Glomerular visceral epithelial cell (primary cell): ENCODE measurements around the gene PRSS57.
A peak's percentile ranks its signal among the peaks of the same experiment; 100 is the strongest.
"Not testable (repeated sequence)": the region's sequence is repeated elsewhere in the genome, so short reads cannot be mapped to it uniquely, and the experiment has no call there.

Experiments
- DNase-seq: peaks from one replicate; pipeline ENCODE4 v3.0.0-alpha.2; 2016; ENCODE audit errors: extremely low spot score

Gene PRSS57

GRCh38 chr19:723247-723646, 28.0 kb upstream of the PRSS57 start:
- no peak for DNase-seq

- no peak for DNase-seq
These were observed 27.4 kb upstream of the PRSS57 start for GRCh38 chr19:722553-723101.

DNA sequence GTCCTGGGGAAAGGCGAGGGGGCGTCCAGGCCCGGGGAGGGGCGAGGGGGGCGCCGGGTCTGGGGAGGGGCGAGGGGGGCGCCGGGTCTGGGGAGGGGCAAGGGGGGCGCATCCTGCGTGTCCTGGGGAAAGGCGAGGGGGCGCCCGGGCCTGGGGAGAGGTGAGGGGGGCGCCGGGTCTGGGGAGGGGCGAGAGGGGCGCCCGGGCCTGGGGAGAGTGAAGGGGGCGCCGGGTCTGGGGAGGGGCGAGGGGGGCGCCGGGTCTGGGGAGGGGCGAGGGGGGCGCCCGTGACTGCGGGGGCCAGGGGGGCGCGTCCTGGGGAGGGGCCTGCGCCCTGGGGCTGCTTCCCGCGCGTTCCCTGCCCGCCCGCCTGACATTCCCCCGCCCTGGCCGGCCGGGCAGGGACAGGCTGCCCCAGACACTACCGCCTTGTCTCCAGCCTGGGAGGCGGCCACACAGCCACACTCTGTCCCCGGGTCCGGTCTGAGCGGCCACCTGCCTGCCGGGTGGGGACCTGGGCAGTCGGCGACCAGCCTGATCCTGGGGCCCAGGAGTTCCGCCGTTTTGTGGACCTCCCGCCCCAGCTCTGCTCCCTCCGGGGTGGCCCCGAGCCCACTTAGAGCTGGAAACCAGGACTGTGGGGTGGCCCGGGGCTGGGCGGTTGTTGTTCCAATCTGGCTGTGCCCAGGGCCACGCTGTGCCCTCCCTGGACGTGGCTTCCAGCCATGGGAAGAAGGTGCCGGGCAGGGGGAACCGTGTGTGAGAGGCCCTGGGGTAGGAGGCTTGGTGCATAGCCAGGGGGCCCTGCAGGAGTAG, 25.3 kb upstream of the PRSS57 start:
- DNase-seq, result no peak

DNA sequence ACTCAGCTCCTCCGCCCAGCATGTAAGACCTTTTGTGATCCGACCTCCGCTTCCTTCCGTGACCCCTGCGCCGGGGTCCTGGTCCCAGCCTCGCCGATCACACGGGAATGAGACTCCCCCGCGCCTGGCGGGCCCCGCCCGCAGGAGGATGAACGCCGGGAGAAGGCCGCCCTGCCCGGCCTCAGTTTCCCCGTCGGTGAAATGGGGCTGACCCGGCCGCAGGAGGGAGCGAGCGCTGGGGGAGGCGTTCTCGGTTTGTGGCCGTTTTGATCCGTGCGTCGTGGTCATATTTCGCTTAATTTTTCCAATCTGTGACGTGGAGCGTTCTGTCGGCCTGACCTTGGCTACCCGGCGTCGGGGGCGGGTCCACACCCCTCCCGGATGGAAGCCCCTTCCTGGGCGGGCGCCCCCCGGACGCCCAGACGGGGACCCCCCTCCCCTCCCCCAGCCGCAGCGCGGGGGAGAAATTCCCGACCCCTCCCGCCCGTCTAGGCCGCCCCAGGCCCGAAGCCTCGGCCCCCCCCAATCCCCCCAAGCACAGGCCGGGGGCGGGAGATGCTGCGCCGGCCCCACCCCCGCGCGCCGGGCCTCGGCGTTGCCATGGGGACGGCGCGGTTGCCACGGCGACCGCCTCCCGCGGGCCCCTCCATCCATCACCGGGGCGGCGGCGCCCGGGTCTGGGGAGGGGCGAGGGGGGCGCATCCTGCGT, 24.5 kb upstream of the PRSS57 start:
- DNase-seq, result no peak

DNA sequence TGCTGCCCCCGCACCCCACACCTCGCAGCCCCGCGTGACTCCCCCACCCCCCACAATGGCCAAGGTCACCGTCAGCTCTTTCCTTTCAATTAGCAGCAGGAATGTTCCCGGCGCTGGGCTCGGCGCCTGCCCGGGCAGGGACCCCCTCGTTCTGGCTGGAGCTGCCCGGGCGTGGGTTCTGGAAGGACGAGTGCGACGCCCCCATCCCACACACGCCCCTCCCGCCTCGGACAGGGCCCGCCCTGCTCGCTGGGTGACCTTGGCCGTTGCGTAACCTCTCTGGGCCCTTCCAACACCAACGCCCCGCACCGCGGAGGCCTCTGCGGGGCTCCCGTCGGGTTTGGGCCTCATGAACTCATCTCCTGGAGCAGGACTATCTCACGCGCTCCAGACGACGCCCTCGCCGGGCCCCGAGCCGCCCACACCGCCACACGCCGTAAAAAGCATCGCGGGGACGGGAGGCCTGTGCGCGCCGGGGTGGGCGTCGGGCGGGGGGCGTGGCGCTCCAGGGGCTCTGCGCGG, 23.8 kb upstream of the PRSS57 start:
- DNase-seq, result no peak

- no peak for DNase-seq
These were observed 23.1 kb upstream of the PRSS57 start for GRCh38 chr19:718251-718951.

- no peak for DNase-seq
These were observed 20.1 kb upstream of the PRSS57 start for GRCh38 chr19:715347-715746.

DNA sequence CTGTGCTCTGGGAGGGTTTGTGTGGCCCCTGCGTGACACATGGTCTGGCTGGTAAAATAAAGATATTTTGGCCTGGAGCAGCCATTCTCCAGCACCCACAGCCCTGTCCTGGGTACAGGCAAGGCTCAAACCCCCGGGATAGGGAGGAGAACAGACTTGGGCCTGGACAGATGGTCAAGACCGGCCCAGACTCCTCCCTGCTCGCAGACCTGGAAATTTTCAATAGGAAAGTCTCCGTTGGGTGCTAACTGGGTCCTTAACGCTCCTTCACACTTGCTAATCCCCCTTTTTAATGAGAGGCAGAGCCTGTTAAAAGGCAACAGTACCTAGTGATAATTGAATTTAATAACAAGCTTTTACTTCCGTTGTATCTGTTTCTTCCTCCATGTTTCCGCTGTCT, 16.0 kb upstream of the PRSS57 start:
- no peak for DNase-seq

- peak; percentile 58 for DNase-seq
These were observed 15.5 kb upstream of the PRSS57 start for GRCh38 chr19:710767-711166.

DNA sequence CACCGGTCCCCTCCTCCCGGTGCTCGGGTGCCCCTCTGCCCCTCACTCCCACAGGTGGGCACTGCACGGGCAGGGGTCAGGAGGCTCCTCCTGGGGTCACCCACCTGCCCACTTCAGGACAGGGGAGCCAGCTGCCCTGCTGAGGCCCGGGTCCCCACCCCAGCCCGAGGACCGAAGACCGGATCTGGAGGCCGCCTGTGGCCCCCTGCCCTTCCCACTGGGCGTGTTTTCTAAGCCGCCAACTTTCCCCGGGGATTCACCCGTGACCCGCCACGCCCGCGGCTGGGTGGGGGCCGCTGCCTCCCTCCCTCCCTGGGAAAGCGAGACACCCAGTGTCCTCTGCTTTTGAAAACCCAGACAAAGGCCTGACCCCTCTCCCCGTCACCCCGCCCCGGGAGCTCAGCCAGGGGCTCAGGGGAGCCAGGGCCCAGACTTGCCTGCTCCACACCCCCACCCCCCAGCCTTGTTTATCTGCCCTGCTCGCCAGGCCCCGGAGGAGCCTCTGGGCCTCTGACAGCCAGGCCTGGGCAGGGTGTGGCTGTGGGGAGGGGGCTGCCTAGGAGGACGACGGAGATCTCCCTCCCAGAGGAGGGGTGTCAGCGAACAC, 14.8 kb upstream of the PRSS57 start:
- no peak for DNase-seq

- DNase-seq, result no peak
These were observed 14.1 kb upstream of the PRSS57 start for GRCh38 chr19:709196-709964.

GRCh38 chr19:708154-709143, 13.2 kb upstream of the PRSS57 start, which contains the start of gene PALM:
Gene PALM (plus strand): TSS chr19:708935. CDS start chr19:709147, 212 bp downstream.
- DNase-seq, result no peak

DNA sequence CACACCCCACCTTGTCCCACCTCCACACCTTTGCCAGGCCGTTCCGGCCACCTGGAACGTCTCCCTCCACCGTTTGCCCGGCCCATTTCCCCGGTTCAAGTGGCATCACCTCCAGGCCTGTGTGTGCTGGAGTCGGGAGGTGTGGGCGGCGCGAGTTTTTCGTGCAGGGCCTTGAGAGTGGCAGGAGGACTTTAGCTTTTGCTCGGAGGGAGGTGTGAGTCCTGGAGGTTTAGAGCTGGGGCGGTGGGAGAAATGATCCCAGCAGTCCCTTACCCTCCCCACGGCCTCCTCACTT, 9.1 kb upstream of the PRSS57 start:
- no peak for DNase-seq

DNA sequence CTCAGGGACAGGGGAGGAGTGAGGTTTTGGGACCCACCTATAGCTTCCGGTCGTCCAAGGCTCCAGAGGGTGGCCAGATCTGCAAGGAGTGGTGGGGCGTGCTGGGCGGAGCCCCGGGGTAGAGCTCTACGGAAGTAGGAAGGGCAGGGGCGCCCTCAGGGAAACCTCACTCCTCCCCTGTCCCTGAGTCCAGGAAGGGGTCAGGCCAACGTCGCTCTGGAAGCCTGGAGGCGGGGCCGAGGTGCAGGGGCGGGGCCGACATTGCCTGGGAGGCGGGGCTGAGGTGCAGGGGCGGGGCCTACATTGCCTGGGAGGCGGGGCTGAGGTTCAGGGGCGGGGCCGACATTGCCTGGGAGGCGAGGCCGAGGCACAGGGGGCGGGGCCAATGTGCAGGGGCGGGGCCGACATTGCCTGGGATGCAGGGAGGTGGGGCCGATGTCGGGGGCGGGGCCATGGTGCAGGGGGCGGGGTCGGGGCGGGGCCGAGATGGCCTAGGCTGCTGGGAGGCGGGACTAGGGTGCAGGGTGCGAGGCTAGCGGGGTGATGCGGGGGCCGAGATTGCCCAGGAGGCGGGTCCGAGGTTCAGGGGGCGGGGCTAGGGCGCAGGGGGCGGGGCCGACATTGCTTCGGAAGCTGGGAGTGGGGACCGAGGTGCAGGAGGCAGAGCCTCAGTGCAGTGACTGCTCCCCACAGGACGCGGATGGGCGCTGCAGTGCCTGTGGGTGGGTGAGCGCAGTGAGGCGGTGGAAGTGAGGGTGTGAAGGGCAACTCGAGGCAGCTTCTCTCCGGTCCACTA, 8.6 kb upstream of the PRSS57 start:
- DNase-seq, result peak; percentile 56

- no peak for DNase-seq
These were observed 8.0 kb upstream of the PRSS57 start for GRCh38 chr19:703329-703650.

- DNase-seq, result not testable (repeated sequence)
These were observed 7.6 kb upstream of the PRSS57 start for GRCh38 chr19:702847-703246.

GRCh38 chr19:699885-700284, 4.6 kb upstream of the PRSS57 start:
- not testable (repeated sequence) for DNase-seq

GRCh38 chr19:698529-698928, 3.3 kb upstream of the PRSS57 start:
- DNase-seq, result not testable (repeated sequence)
